ENCODE measurements around the gene ERH. TPM values are rescaled to one million over a fixed set of nuclear protein-coding genes. Genes with fewer than 3 reads are reported as not detected.

Gene ERH
- total RNA-seq, 1 donor from 2014 or later: 282 TPM

DNA sequence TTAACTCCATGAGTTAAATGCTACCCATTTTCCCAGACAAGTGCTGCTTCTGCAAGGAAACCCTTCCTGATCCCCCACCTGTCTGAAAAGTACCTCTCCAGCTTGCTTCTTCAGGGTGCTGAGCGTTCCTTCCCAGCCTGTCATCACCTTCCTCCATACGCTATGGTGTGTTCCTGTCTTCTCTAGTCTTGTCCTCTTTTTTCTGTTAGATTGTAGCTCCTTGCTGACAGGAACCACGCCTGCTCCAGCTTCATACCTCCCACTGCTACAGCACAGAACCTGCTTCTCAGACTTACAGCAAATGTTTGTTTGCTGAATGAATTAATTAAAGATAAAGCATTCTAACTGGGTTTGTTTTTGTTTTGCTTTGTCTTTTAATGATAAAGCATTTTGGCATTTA lies 39.1 kb downstream of the ERH start:
- peaks cover 5% of the 10 kb centered on the region for H3K27me3 Mint-ChIP-seq (ENCODE audit: unreplicated experiment)
- H3K9me3 Mint-ChIP-seq (ENCODE audit: unreplicated experiment): no peaks in the 10 kb centered on the region
- H3K4me3 Mint-ChIP-seq (ENCODE audit: unreplicated experiment): no peak overlapping the region
- DNase-seq (ENCODE audit: low spot score): no peak
- H3K27ac Mint-ChIP-seq (ENCODE audit: unreplicated experiment): no peak overlapping the region
- H3K36me3 Mint-ChIP-seq (ENCODE audit: low read depth, unreplicated experiment): no peaks in the 10 kb centered on the region
- TF ChIP-seq, protein P1, sequence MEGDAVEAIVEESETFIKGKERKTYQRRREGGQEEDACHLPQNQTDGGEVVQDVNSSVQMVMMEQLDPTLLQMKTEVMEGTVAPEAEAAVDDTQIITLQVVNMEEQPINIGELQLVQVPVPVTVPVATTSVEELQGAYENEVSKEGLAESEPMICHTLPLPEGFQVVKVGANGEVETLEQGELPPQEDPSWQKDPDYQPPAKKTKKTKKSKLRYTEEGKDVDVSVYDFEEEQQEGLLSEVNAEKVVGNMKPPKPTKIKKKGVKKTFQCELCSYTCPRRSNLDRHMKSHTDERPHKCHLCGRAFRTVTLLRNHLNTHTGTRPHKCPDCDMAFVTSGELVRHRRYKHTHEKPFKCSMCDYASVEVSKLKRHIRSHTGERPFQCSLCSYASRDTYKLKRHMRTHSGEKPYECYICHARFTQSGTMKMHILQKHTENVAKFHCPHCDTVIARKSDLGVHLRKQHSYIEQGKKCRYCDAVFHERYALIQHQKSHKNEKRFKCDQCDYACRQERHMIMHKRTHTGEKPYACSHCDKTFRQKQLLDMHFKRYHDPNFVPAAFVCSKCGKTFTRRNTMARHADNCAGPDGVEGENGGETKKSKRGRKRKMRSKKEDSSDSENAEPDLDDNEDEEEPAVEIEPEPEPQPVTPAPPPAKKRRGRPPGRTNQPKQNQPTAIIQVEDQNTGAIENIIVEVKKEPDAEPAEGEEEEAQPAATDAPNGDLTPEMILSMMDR (IDR thresholded peaks at IDR 0.05; ENCODE audit: unreplicated experiment): no peak
- peaks cover 3% of the 10 kb centered on the region for H3K4me1 Mint-ChIP-seq (ENCODE audit: unreplicated experiment)

DNA sequence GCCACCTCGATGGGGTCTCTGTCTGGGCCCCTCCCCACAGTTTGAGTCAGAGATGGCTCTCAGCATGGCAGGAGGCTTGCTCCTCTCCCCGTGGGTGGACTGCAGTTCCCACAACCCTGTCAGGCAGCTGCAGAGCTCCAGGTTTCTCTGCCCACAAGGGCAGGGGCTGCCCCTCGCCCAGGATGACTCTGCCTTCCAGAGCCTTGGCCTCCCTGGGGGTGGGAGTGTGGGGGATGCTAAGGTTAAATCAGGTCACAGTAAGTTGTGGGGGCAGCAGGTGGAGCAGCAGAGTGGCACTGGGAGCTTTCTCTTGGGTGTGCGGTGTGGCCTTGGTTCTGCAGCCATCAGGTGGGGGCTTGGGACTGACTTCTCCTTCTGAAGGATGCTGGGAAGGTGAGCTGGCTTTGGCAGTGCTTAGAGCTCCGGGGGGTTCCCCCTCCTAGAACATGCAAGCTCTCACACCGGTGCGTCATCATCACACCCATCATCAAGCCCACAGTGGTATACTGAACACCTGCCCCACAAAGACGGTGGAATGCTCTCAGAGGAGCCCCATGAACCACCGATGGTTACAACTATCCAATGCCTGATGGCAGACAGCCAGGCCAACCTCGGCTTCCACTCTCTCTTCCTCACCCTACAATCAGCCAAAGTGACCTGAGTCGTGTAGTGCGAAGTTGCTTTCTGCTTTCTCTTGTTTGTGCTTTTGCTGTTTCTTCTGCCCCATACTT lies 39.7 kb downstream of the ERH start:
- DNase-seq (ENCODE audit: low spot score): no peak
- H3K9me3 Mint-ChIP-seq (ENCODE audit: unreplicated experiment): no peaks in the 10 kb centered on the region
- H3K36me3 Mint-ChIP-seq (ENCODE audit: low read depth, unreplicated experiment): no peaks in the 10 kb centered on the region
- no peak overlapping the region for H3K4me3 Mint-ChIP-seq (ENCODE audit: unreplicated experiment)
- peaks cover 3% of the 10 kb centered on the region for H3K4me1 Mint-ChIP-seq (ENCODE audit: unreplicated experiment)
- H3K27me3 Mint-ChIP-seq (ENCODE audit: unreplicated experiment): peaks cover 7% of the 10 kb centered on the region
- no peak overlapping the region for H3K27ac Mint-ChIP-seq (ENCODE audit: unreplicated experiment)
- TF ChIP-seq, protein P1 (IDR thresholded peaks at IDR 0.05; ENCODE audit: unreplicated experiment): no peak

GRCh38 chr14:69357544-69358200 lies 40.4 kb downstream of the ERH start:
- Mint-ChIP-seq H3K9me3 (ENCODE audit: unreplicated experiment) (no peaks in the 10 kb centered on the region), H3K27me3 (ENCODE audit: unreplicated experiment) (peaks cover 7% of the 10 kb centered on the region), H3K36me3 (ENCODE audit: low read depth, unreplicated experiment) (no peaks in the 10 kb centered on the region), H3K4me1 (ENCODE audit: unreplicated experiment) (peaks cover 3% of the 10 kb centered on the region), H3K27ac (ENCODE audit: unreplicated experiment) (no peak overlapping the region), H3K4me3 (ENCODE audit: unreplicated experiment) (no peak overlapping the region)
- DNase-seq (ENCODE audit: low spot score): no peak
- TF ChIP-seq, protein P1 (IDR thresholded peaks at IDR 0.05; ENCODE audit: unreplicated experiment): no peak

GRCh38 chr14:69356903-69357543 lies 41.1 kb downstream of the ERH start:
- Mint-ChIP-seq H3K4me3 (ENCODE audit: unreplicated experiment) (no peak overlapping the region), H3K9me3 (ENCODE audit: unreplicated experiment) (no peaks in the 10 kb centered on the region), H3K36me3 (ENCODE audit: low read depth, unreplicated experiment) (no peaks in the 10 kb centered on the region), H3K27ac (ENCODE audit: unreplicated experiment) (no peak overlapping the region), H3K27me3 (ENCODE audit: unreplicated experiment) (peaks cover 7% of the 10 kb centered on the region), H3K4me1 (ENCODE audit: unreplicated experiment) (peaks cover 3% of the 10 kb centered on the region)
- TF ChIP-seq, protein P1 (IDR thresholded peaks at IDR 0.05; ENCODE audit: unreplicated experiment): no peak
- no peak for DNase-seq (ENCODE audit: low spot score)

Measured in endothelial cell (in vitro differentiated cells).